ENCODE data around the gene CPNE7. TPM values are rescaled to one million over a fixed set of nuclear protein-coding genes. Genes with fewer than 3 reads are reported as not detected.

The CPNE7 gene
- total RNA-seq, 3 donors from 2014 or later (not counting 1 experiment from before 2014, with no cell fraction given), result 1.1 to 1.8 (median 1.2) TPM

DNA sequence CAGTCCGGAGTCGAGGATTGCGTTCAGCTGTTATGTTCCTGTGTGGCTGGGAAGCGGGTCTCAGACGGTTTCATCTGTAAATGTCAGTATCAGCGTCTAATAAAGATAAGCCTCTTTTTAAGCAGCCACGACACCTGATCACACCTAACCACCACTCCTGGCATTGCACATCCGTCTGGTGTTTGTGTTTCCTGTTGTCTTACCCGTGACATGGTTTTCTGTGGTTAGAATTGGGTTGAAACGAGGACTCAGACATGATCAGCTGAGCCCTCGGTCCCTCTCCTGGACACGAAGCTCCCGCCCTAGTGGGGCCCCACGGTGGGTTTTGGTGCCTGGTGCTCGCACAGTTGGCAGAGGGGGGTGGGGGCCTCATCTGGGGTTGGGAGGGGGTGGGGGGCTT is 18.3 kb downstream of the CPNE7 start:
- Histone ChIP-seq H3K27ac (ENCODE audit: low read length) (no peak overlapping the region), H3K27me3 (ENCODE audit: control insufficient read depth, insufficient read depth, low read length) (no peaks in the 10 kb centered on the region), H3K4me1 (ENCODE audit: control insufficient read depth, insufficient read depth, low read length) (peaks cover 20% of the 10 kb centered on the region), H3K36me3 (ENCODE audit: control insufficient read depth, insufficient read depth, low read length) (no peaks in the 10 kb centered on the region), H3K9me3 (ENCODE audit: control insufficient read depth, insufficient read depth, low read length) (no peaks in the 10 kb centered on the region), H3K4me3 (ENCODE audit: low read length) (no peak overlapping the region)
- Mint-ChIP-seq H3K4me1 (peaks cover 6 to 8% of the 10 kb centered on the region in 2 donors), H3K4me3 (peak overlapping the region; percentile 58), H3K9me3 (no peaks in the 10 kb centered on the region), H3K36me3 (no peaks in the 10 kb centered on the region), H3K27me3 (ENCODE audit: low read depth in 2 of 2) (no peaks in the 10 kb centered on the region), H3K27ac (peak overlapping the region; percentile 54 to 71)
- ATAC-seq (peak; percentile 82 to 96 (median 89)), DNase-seq (peak in 1 of 2 donors; percentile 87)
- 29% methylated on average over 13 of the region's 15 CpGs for WGBS (ENCODE audit: insufficient coverage)
- TF ChIP-seq, protein P1, sequence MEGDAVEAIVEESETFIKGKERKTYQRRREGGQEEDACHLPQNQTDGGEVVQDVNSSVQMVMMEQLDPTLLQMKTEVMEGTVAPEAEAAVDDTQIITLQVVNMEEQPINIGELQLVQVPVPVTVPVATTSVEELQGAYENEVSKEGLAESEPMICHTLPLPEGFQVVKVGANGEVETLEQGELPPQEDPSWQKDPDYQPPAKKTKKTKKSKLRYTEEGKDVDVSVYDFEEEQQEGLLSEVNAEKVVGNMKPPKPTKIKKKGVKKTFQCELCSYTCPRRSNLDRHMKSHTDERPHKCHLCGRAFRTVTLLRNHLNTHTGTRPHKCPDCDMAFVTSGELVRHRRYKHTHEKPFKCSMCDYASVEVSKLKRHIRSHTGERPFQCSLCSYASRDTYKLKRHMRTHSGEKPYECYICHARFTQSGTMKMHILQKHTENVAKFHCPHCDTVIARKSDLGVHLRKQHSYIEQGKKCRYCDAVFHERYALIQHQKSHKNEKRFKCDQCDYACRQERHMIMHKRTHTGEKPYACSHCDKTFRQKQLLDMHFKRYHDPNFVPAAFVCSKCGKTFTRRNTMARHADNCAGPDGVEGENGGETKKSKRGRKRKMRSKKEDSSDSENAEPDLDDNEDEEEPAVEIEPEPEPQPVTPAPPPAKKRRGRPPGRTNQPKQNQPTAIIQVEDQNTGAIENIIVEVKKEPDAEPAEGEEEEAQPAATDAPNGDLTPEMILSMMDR (IDR thresholded peaks at IDR 0.05), result no peak
- intact Hi-C loops (cut with micrococcal nuclease), result no loop called here

GRCh38 chr16:89595330-89596060 is 19.9 kb downstream of the CPNE7 start:
- Histone ChIP-seq H3K27ac (ENCODE audit: low read length) (no peak overlapping the region), H3K27me3 (ENCODE audit: control insufficient read depth, insufficient read depth, low read length) (no peaks in the 10 kb centered on the region), H3K9me3 (ENCODE audit: control insufficient read depth, insufficient read depth, low read length) (no peaks in the 10 kb centered on the region), H3K36me3 (ENCODE audit: control insufficient read depth, insufficient read depth, low read length) (no peaks in the 10 kb centered on the region), H3K4me1 (ENCODE audit: control insufficient read depth, insufficient read depth, low read length) (peaks cover 20% of the 10 kb centered on the region), H3K4me3 (ENCODE audit: low read length) (no peak overlapping the region)
- no peak overlapping the region for H3K27ac Mint-ChIP-seq
- peaks cover 6 to 8% of the 10 kb centered on the region in 2 donors for H3K4me1 Mint-ChIP-seq
- intact Hi-C loops (cut with micrococcal nuclease), result no loop called here
- ATAC-seq (no peak), DNase-seq (no peak)
- no peaks in the 10 kb centered on the region for H3K27me3 Mint-ChIP-seq (ENCODE audit: low read depth in 2 of 2)
- no peaks in the 10 kb centered on the region for H3K9me3 Mint-ChIP-seq
- H3K36me3 Mint-ChIP-seq, result no peaks in the 10 kb centered on the region
- TF ChIP-seq, protein P1 (IDR thresholded peaks at IDR 0.05), result no peak
- no peak overlapping the region for H3K4me3 Mint-ChIP-seq
- WGBS (ENCODE audit: insufficient coverage), result 96% methylated on average over 47 of the region's 47 CpGs

DNA sequence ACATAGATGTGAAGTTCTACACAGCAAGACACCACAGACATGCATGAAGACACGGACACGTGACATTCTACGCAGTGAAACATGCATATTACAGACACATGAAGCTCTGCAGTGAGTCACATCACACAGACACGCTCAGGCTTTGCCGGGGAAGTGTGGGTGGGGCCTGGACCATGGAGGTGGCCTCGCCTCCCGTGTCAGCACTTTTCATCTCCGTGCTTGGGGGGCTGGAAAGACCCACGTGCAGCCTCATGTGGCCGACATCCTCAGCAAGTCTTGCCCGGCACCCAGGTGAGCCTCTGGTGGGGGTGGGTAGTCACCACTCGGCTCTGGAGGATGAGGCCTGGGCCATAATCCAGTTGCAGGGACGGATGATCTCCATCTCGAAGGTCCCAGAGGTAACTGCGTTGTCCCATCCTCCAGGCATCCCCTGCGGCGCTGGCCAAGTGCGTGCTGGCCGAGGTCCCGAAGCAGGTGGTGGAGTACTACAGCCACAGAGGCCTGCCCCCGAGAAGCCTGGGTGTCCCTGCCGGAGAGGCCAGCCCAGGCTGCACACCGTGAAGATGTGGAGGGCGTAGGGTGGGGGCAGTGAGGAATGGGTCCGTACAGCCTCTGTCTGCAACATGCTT is 20.6 kb downstream of the CPNE7 start:
- Histone ChIP-seq H3K9me3 (ENCODE audit: control insufficient read depth, insufficient read depth, low read length) (no peaks in the 10 kb centered on the region), H3K4me1 (ENCODE audit: control insufficient read depth, insufficient read depth, low read length) (peaks cover 20% of the 10 kb centered on the region), H3K27ac (ENCODE audit: low read length) (no peak overlapping the region), H3K27me3 (ENCODE audit: control insufficient read depth, insufficient read depth, low read length) (no peaks in the 10 kb centered on the region), H3K36me3 (ENCODE audit: control insufficient read depth, insufficient read depth, low read length) (no peaks in the 10 kb centered on the region), H3K4me3 (ENCODE audit: low read length) (no peak overlapping the region)
- ATAC-seq, result no peak
- TF ChIP-seq, protein P1 (IDR thresholded peaks at IDR 0.05), result no peak
- Mint-ChIP-seq H3K4me3 (no peak overlapping the region), H3K4me1 (peaks cover 6 to 8% of the 10 kb centered on the region in 2 donors), H3K27me3 (ENCODE audit: low read depth in 2 of 2) (no peaks in the 10 kb centered on the region), H3K27ac (no peak overlapping the region), H3K9me3 (no peaks in the 10 kb centered on the region), H3K36me3 (no peaks in the 10 kb centered on the region)
- DNase-seq, result no peak
- 95% methylated on average over 25 of the region's 25 CpGs for WGBS (ENCODE audit: insufficient coverage)
- intact Hi-C loops (cut with micrococcal nuclease), result no loop called here

Measured in natural killer cell (primary cell).